HG03571 (cell line): ENCODE results near the gene CKS1B.
"Not testable (repeated sequence)": the region's sequence is repeated elsewhere in the genome, so short reads cannot be mapped to it uniquely, and the experiment has no call there.

ENCODE experiments used
- ATAC-seq: cut with Tn5 transposase; IDR thresholded peaks from one replicate; pipeline ENCODE4 v1.9.1; 2021; ENCODE audit not compliant: unreplicated experiment

CKS1B gene

GRCh38 chr1:154963643-154964042, 10.8 kb upstream of the CKS1B start:
- no peak for ATAC-seq

- ATAC-seq = no peak
Observed at GRCh38 chr1:154964359-154964758, 10.1 kb upstream of the CKS1B start.

- ATAC-seq = no peak
Observed at GRCh38 chr1:154966111-154966510, 8.4 kb upstream of the CKS1B start.

GRCh38 chr1:154967331-154967950, 7.0 kb upstream of the CKS1B start:
- ATAC-seq = no peak

- ATAC-seq = no peak
Observed at GRCh38 chr1:154968731-154969130, 5.8 kb upstream of the CKS1B start.

GRCh38 chr1:154969246-154969645, 5.2 kb upstream of the CKS1B start:
- ATAC-seq = no peak

GRCh38 chr1:154969860-154970452, 4.5 kb upstream of the CKS1B start:
- ATAC-seq = no peak

GRCh38 chr1:154970631-154971340, 3.7 kb upstream of the CKS1B start, which contains the start of gene SHC1:
TSS of gene SHC1 (minus strand) at chr1:154970747. CDS start at chr1:154970526, 221 bp downstream.
- no peak for ATAC-seq

- ATAC-seq = no peak
Observed at GRCh38 chr1:154971341-154971998, 3.0 kb upstream of the CKS1B start.

GRCh38 chr1:154972213-154972516, 2.3 kb upstream of the CKS1B start:
- no peak for ATAC-seq

- ATAC-seq = no peak
Observed at GRCh38 chr1:154972517-154973343, 1.8 kb upstream of the CKS1B start.

- no peak for ATAC-seq
Observed at GRCh38 chr1:154973344-154974101, 958 bp upstream of the CKS1B start.

- ATAC-seq = peak; percentile 31
Observed at GRCh38 chr1:154974808-154975408, 427 bp downstream of the CKS1B start.

GRCh38 chr1:154975409-154976059, 1.1 kb downstream of the CKS1B start:
- ATAC-seq = no peak

GRCh38 chr1:154977762-154978161, 3.3 kb downstream of the CKS1B start:
- ATAC-seq = not testable (repeated sequence)

GRCh38 chr1:154978360-154978759, 3.9 kb downstream of the CKS1B start:
- no peak for ATAC-seq

GRCh38 chr1:154982341-154982740, 7.9 kb downstream of the CKS1B start:
- ATAC-seq = no peak

- peak; percentile 91 for ATAC-seq
Observed at GRCh38 chr1:154982897-154983648, 8.6 kb downstream of the CKS1B start, which contains the start of gene FLAD1. TSS of gene FLAD1 (plus strand) at chr1:154983344. CDS start at chr1:154983695, 351 bp downstream.
